ENCODE data around the gene DOCK2. TPM values are rescaled to one million over a fixed set of nuclear protein-coding genes. Genes with fewer than 3 reads are reported as not detected.

DOCK2 gene
- total RNA-seq, 1 donor from 2014 or later: 206 TPM

- Mint-ChIP-seq H3K27me3 (no peaks in the 10 kb centered on the region), H3K4me3 (no peak overlapping the region), H3K4me1 (peaks cover 4% of the 10 kb centered on the region), H3K9me3 (no peaks in the 10 kb centered on the region), H3K36me3 (ENCODE audit: low read depth) (peaks cover 3% of the 10 kb centered on the region), H3K27ac (no peak overlapping the region)
- intact Hi-C loops (cut with micrococcal nuclease): no loop called here
- no peak for DNase-seq
These were observed 327.2 kb downstream of the DOCK2 start for GRCh38 chr5:169964246-169964645.

- no peaks in the 10 kb centered on the region for H3K9me3 Mint-ChIP-seq
- H3K4me1 Mint-ChIP-seq: peaks cover 8% of the 10 kb centered on the region
- no peak overlapping the region for H3K4me3 Mint-ChIP-seq
- H3K27me3 Mint-ChIP-seq: no peaks in the 10 kb centered on the region
- DNase-seq: no peak
- no peak overlapping the region for H3K27ac Mint-ChIP-seq
- H3K36me3 Mint-ChIP-seq (ENCODE audit: low read depth): peaks cover 11% of the 10 kb centered on the region
- intact Hi-C loops (cut with micrococcal nuclease): no loop called here
These were observed 333.3 kb downstream of the DOCK2 start for GRCh38 chr5:169970339-169970738.

GRCh38 chr5:169970911-169971765 lies 334.1 kb downstream of the DOCK2 start:
- Mint-ChIP-seq H3K4me1 (peaks cover 7% of the 10 kb centered on the region), H3K27me3 (no peaks in the 10 kb centered on the region), H3K4me3 (no peak overlapping the region), H3K9me3 (no peaks in the 10 kb centered on the region), H3K36me3 (ENCODE audit: low read depth) (peaks cover 13% of the 10 kb centered on the region), H3K27ac (no peak overlapping the region)
- DNase-seq: no peak
- intact Hi-C loops (cut with micrococcal nuclease): no loop called here

GRCh38 chr5:169971780-169972179 lies 334.7 kb downstream of the DOCK2 start:
- no peak overlapping the region for H3K27ac Mint-ChIP-seq
- H3K4me3 Mint-ChIP-seq: no peak overlapping the region
- intact Hi-C loops (cut with micrococcal nuclease): no loop called here
- DNase-seq: no peak
- H3K36me3 Mint-ChIP-seq (ENCODE audit: low read depth): peaks cover 13% of the 10 kb centered on the region
- no peaks in the 10 kb centered on the region for H3K9me3 Mint-ChIP-seq
- H3K4me1 Mint-ChIP-seq: peaks cover 7% of the 10 kb centered on the region
- no peaks in the 10 kb centered on the region for H3K27me3 Mint-ChIP-seq

- DNase-seq: no peak
- Mint-ChIP-seq H3K4me3 (no peak overlapping the region), H3K27me3 (no peaks in the 10 kb centered on the region), H3K4me1 (peaks cover 7% of the 10 kb centered on the region), H3K9me3 (no peaks in the 10 kb centered on the region), H3K27ac (no peak overlapping the region), H3K36me3 (ENCODE audit: low read depth) (peaks cover 11% of the 10 kb centered on the region)
- intact Hi-C loops (cut with micrococcal nuclease): no loop called here
These were observed 336.0 kb downstream of the DOCK2 start for GRCh38 chr5:169973056-169973455.

GRCh38 chr5:169974121-169974770 lies 337.2 kb downstream of the DOCK2 start:
- DNase-seq: no peak
- H3K9me3 Mint-ChIP-seq: no peaks in the 10 kb centered on the region
- H3K27me3 Mint-ChIP-seq: no peaks in the 10 kb centered on the region
- no peak overlapping the region for H3K4me3 Mint-ChIP-seq
- H3K36me3 Mint-ChIP-seq (ENCODE audit: low read depth): peaks cover 11% of the 10 kb centered on the region
- H3K27ac Mint-ChIP-seq: no peak overlapping the region
- intact Hi-C loops (cut with micrococcal nuclease): no loop called here
- peaks cover 7% of the 10 kb centered on the region for H3K4me1 Mint-ChIP-seq

- Mint-ChIP-seq H3K4me3 (no peak overlapping the region), H3K36me3 (ENCODE audit: low read depth) (peaks cover 19% of the 10 kb centered on the region), H3K27me3 (no peaks in the 10 kb centered on the region), H3K4me1 (no peaks in the 10 kb centered on the region), H3K9me3 (no peaks in the 10 kb centered on the region), H3K27ac (no peak overlapping the region)
- intact Hi-C loops (cut with micrococcal nuclease): no loop called here
- DNase-seq: no peak
These were observed 341.6 kb downstream of the DOCK2 start for GRCh38 chr5:169978714-169979113.

GRCh38 chr5:169979871-169980270 lies 342.8 kb downstream of the DOCK2 start:
- H3K9me3 Mint-ChIP-seq: no peaks in the 10 kb centered on the region
- H3K4me3 Mint-ChIP-seq: no peak overlapping the region
- intact Hi-C loops (cut with micrococcal nuclease): loop anchor here (10.0 kb wide), 1 partner anchor 275 kb away; no protein-coding TSS in a partner anchor
- H3K36me3 Mint-ChIP-seq (ENCODE audit: low read depth): peaks cover 26% of the 10 kb centered on the region
- no peaks in the 10 kb centered on the region for H3K27me3 Mint-ChIP-seq
- no peak overlapping the region for H3K27ac Mint-ChIP-seq
- no peak for DNase-seq
- H3K4me1 Mint-ChIP-seq: no peaks in the 10 kb centered on the region

- Mint-ChIP-seq H3K27ac (no peak within 1 kb of the TSS), H3K4me1 (no peaks in the 10 kb centered on the region), H3K4me3 (no peak within 1 kb of the TSS), H3K36me3 (ENCODE audit: low read depth) (peaks cover 30% of the 10 kb centered on the region), H3K9me3 (no peaks in the 10 kb centered on the region), H3K27me3 (no peaks in the 10 kb centered on the region)
- intact Hi-C loops (cut with micrococcal nuclease): loop anchor here (10.0 kb wide), 1 partner anchor 276 kb away; no protein-coding TSS in a partner anchor
- DNase-seq: peak; percentile 62
These were observed 343.5 kb downstream of the DOCK2 start, which contains the start of gene INSYN2B for GRCh38 chr5:169980418-169981053. Gene INSYN2B, minus strand, starts transcription at chr5:169980495. Its CDS starts 96,597 bp downstream, at chr5:169883898.

GRCh38 chr5:169988206-169988605 lies 351.1 kb downstream of the DOCK2 start:
- intact Hi-C loops (cut with micrococcal nuclease): loop anchor here (10.0 kb wide), 1 partner anchor 283 kb away; no protein-coding TSS in a partner anchor
- DNase-seq: no peak
- Mint-ChIP-seq H3K9me3 (no peaks in the 10 kb centered on the region), H3K4me3 (no peak overlapping the region), H3K36me3 (ENCODE audit: low read depth) (peaks cover 50% of the 10 kb centered on the region), H3K27me3 (no peaks in the 10 kb centered on the region), H3K27ac (no peak overlapping the region), H3K4me1 (no peaks in the 10 kb centered on the region)

- no peak overlapping the region for H3K27ac Mint-ChIP-seq
- no peaks in the 10 kb centered on the region for H3K27me3 Mint-ChIP-seq
- H3K4me1 Mint-ChIP-seq: no peaks in the 10 kb centered on the region
- peaks cover 45% of the 10 kb centered on the region for H3K36me3 Mint-ChIP-seq (ENCODE audit: low read depth)
- no peaks in the 10 kb centered on the region for H3K9me3 Mint-ChIP-seq
- DNase-seq: no peak
- H3K4me3 Mint-ChIP-seq: no peak overlapping the region
- intact Hi-C loops (cut with micrococcal nuclease): loop anchor here (10.0 kb wide), 1 partner anchor 284 kb away; no protein-coding TSS in a partner anchor
These were observed 351.9 kb downstream of the DOCK2 start for GRCh38 chr5:169988947-169989346.

- H3K36me3 Mint-ChIP-seq (ENCODE audit: low read depth): peaks cover 44% of the 10 kb centered on the region
- H3K9me3 Mint-ChIP-seq: no peaks in the 10 kb centered on the region
- H3K27ac Mint-ChIP-seq: no peak overlapping the region
- intact Hi-C loops (cut with micrococcal nuclease): loop anchor here (10.0 kb wide), 1 partner anchor 285 kb away; no protein-coding TSS in a partner anchor
- no peaks in the 10 kb centered on the region for H3K4me1 Mint-ChIP-seq
- H3K4me3 Mint-ChIP-seq: no peak overlapping the region
- H3K27me3 Mint-ChIP-seq: no peaks in the 10 kb centered on the region
- DNase-seq: no peak
These were observed 352.3 kb downstream of the DOCK2 start for GRCh38 chr5:169989365-169989764.

- no peaks in the 10 kb centered on the region for H3K9me3 Mint-ChIP-seq
- no peaks in the 10 kb centered on the region for H3K4me1 Mint-ChIP-seq
- intact Hi-C loops (cut with micrococcal nuclease): no loop called here
- no peak overlapping the region for H3K27ac Mint-ChIP-seq
- peaks cover 46% of the 10 kb centered on the region for H3K36me3 Mint-ChIP-seq (ENCODE audit: low read depth)
- no peak overlapping the region for H3K4me3 Mint-ChIP-seq
- no peaks in the 10 kb centered on the region for H3K27me3 Mint-ChIP-seq
- DNase-seq: no peak
These were observed 354.2 kb downstream of the DOCK2 start for GRCh38 chr5:169991115-169991869.
